Measurements from ENCODE around the gene BCO2.

BCO2 gene

GRCh38 chr11:112231952-112232351, 56.6 kb downstream of the BCO2 start:
- ChIA-PET POLR2A (ENCODE audit: low non-redundant PET) (no interaction called here), CTCF (interaction anchor here (0.6 to 0.9 kb wide), 4 partner anchors 14 to 1020 kb away, joined by 3 to 4 read pairs (median 3); no protein-coding TSS in a partner anchor)
- H3K27ac ChIP-seq = no peak overlapping the region
- DNase-seq (ENCODE audit: low spot score) = no peak
- TF ChIP-seq, protein P1, sequence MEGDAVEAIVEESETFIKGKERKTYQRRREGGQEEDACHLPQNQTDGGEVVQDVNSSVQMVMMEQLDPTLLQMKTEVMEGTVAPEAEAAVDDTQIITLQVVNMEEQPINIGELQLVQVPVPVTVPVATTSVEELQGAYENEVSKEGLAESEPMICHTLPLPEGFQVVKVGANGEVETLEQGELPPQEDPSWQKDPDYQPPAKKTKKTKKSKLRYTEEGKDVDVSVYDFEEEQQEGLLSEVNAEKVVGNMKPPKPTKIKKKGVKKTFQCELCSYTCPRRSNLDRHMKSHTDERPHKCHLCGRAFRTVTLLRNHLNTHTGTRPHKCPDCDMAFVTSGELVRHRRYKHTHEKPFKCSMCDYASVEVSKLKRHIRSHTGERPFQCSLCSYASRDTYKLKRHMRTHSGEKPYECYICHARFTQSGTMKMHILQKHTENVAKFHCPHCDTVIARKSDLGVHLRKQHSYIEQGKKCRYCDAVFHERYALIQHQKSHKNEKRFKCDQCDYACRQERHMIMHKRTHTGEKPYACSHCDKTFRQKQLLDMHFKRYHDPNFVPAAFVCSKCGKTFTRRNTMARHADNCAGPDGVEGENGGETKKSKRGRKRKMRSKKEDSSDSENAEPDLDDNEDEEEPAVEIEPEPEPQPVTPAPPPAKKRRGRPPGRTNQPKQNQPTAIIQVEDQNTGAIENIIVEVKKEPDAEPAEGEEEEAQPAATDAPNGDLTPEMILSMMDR (conservative IDR thresholded peaks at IDR 0.05; ENCODE audit: low read depth) = no peak

DNA sequence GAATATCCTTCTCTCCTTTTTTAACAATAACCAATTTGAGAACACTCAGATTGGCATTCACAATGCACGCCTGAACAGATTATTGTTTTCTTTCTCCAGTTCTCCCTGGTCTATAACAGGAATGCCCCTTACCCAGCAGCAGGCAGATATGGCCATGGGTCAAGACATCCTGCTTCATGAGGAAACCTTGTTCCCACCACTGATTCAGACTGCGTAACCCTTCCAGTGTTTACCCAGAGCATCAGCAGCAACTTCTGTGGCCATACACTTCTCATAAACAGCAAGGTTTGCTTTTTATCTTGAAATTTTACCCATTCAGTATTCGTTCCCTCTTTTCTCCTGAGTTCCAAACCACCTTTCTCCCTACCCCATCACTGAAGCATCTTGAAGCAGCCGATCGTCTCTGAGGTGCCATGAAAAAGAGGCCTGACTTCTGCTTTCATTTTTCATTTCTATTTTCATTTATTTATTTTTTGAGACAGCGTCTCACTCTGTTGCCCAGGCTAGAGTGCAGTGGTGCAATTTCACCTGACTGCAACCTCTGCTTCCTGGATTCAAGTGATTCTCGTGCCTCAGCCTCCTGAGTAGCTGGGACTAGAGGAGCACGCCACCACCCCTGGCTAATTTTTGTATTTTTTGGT, 60.6 kb downstream of the BCO2 start:
- no peak for DNase-seq (ENCODE audit: low spot score)
- ChIA-PET POLR2A (ENCODE audit: low non-redundant PET) (no interaction called here), CTCF (interaction anchor here (1.0 kb wide), 1 partner anchor 16 kb away, joined by 4 read pairs; no protein-coding TSS in a partner anchor)
- TF ChIP-seq, protein P1 (conservative IDR thresholded peaks at IDR 0.05; ENCODE audit: low read depth) = no peak
- no peak overlapping the region for H3K27ac ChIP-seq

GRCh38 chr11:112237451-112237850, 62.1 kb downstream of the BCO2 start:
- TF ChIP-seq, protein P1 (conservative IDR thresholded peaks at IDR 0.05; ENCODE audit: low read depth) = no peak
- CTCF ChIA-PET = no interaction called here
- POLR2A ChIA-PET (ENCODE audit: low non-redundant PET) = no interaction called here
- DNase-seq (ENCODE audit: low spot score) = no peak
- H3K27ac ChIP-seq = no peak overlapping the region

GRCh38 chr11:112238041-112238440, 62.7 kb downstream of the BCO2 start:
- H3K27ac ChIP-seq = no peak overlapping the region
- TF ChIP-seq, protein P1 (conservative IDR thresholded peaks at IDR 0.05; ENCODE audit: low read depth) = no peak
- DNase-seq (ENCODE audit: low spot score) = no peak
- ChIA-PET POLR2A (ENCODE audit: low non-redundant PET) (no interaction called here), CTCF (no interaction called here)

DNA sequence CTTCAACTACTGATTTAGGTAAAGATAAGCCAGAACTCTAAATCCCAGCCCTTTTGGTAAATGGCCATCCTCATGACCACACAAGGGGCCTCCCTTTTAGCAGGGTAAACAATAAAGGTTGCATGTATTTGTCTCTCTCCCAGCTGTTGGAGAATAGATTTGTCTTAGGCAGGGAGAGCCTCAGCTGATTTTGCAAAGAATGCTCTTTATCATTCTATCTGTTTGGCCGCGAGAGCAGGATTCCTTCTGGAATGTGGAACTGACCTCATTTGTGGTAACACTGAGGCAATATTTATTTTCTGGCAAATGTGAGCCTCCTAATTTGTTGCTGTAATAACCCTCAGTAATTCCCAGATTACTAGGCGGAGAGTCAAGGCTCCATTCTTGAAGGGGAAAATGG, 66.2 kb downstream of the BCO2 start:
- POLR2A ChIA-PET (ENCODE audit: low non-redundant PET) = no interaction called here
- no peak for DNase-seq (ENCODE audit: low spot score)
- no peak overlapping the region for H3K27ac ChIP-seq
- CTCF ChIA-PET = no interaction called here
- TF ChIP-seq, protein P1 (conservative IDR thresholded peaks at IDR 0.05; ENCODE audit: low read depth) = no peak

GRCh38 chr11:112247201-112247600, 71.9 kb downstream of the BCO2 start:
- DNase-seq (ENCODE audit: low spot score) = no peak
- CTCF ChIA-PET = interaction anchor here (0.7 kb wide), 1 partner anchor 12 kb away, joined by 3 read pairs; no protein-coding TSS in a partner anchor

More at GRCh38 chr11:112247201-112247600, 71.9 kb downstream of the BCO2 start:
- POLR2A ChIA-PET (ENCODE audit: low non-redundant PET) = no interaction called here
- H3K27ac ChIP-seq = no peak overlapping the region
- TF ChIP-seq, protein P1 (conservative IDR thresholded peaks at IDR 0.05; ENCODE audit: low read depth) = no peak
